ENCODE results near the gene S1PR5.

DNA sequence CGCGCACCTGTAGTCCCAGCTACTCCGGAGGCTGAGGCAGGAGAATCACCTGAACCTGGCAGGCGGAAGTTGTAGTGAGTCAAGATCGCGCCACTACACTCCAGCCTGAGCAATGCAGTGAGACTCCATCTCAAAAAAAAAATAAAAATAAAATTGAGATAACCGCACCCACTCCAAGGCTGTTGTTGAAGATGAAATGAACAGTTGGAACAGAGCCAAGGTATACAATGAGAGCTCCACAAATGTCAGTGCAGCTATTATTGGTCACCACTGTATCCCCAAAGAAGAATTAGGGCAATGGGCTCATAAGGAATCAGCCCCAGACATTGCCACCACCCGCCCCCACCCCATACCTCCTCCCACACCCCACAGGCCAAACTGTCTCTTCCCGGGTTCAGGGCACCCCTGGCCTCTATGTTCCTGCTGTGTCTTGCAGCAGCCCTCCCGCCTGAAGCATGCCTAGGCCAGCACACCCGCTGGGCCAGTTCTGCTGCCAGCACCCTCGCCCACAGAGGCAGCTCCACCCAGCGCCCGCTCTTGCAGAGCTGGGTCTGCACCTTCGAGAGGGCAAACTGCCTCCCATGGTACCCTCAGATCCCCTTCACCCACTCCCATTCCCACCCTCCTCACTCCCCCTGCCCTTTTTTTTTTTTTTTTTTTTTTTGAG, 3.5 kb upstream of the S1PR5 start:
- TF ChIP-seq, protein P1, sequence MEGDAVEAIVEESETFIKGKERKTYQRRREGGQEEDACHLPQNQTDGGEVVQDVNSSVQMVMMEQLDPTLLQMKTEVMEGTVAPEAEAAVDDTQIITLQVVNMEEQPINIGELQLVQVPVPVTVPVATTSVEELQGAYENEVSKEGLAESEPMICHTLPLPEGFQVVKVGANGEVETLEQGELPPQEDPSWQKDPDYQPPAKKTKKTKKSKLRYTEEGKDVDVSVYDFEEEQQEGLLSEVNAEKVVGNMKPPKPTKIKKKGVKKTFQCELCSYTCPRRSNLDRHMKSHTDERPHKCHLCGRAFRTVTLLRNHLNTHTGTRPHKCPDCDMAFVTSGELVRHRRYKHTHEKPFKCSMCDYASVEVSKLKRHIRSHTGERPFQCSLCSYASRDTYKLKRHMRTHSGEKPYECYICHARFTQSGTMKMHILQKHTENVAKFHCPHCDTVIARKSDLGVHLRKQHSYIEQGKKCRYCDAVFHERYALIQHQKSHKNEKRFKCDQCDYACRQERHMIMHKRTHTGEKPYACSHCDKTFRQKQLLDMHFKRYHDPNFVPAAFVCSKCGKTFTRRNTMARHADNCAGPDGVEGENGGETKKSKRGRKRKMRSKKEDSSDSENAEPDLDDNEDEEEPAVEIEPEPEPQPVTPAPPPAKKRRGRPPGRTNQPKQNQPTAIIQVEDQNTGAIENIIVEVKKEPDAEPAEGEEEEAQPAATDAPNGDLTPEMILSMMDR (conservative IDR thresholded peaks at IDR 0.05; ENCODE audit: low read depth, low read length), result no peak
- no peak for TF ChIP-seq EZH2 (IDR thresholded peaks at IDR 0.05; ENCODE audit: borderline replicate concordance, low read depth, low read length, poor library complexity, severe bottlenecking)

All from A673 (cell line).